Measurements from ENCODE around the gene TMEM26. TPM values are rescaled to one million over a fixed set of nuclear protein-coding genes. Genes with fewer than 3 reads are reported as not detected.

Gene TMEM26
- polyA plus RNA-seq, 1 donor = 8.1 TPM

GRCh38 chr10:61458031-61458430 lies 4.8 kb upstream of the TMEM26 start:
- no peak for DNase-seq

DNA sequence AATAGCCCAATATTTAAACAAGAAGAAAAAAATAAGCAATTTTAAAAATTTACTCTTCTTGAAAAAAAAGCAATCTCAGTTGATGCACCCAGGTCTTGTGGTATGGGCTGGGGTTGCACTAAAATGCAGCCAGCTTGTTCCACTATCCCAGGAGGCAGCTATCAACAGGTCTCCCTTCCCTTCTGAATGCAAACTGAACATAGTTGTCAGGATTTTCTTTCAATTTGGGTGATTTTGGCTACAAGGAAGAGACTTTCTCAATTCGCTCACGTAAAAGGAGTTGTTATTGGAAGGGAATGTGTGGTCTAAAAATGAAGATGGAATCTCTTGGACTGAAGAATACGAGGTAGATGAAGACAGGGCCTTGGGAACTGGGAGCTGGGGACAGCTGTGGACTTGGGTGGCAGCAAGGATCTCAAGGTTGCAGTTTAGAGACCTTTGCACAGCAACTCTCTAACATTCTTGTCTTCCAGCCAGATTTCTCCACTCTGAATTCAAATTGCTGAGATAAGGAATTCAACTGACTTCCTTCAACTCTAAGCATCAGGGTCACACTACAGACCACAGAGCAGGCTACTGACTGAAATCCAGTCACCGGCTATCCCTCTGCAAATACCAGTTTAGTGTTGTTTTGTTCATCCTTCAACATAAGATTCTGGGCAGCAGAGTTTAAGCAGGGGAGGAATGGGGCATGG lies 3.1 kb upstream of the TMEM26 start:
- DNase-seq = no peak

DNA sequence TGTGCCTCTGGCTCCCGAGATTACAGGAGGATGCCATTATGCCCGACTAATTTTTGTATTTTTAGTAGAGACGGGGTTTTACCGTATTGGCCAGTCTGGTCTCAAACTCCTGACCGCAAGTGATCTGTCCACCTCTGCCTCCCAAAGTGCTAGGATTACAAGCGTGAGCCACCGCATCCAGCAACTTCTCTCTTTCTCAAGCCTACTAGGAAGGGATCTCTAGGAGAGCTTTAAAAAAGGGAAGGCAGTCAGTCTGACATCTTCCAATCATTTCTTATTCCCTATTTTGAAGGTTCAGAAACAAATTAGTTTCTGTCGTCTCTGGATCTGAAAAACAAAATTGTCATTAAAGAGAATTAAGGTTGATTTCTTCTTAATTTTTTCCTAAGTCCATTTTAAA lies 2.5 kb upstream of the TMEM26 start:
- no peak for DNase-seq

DNA sequence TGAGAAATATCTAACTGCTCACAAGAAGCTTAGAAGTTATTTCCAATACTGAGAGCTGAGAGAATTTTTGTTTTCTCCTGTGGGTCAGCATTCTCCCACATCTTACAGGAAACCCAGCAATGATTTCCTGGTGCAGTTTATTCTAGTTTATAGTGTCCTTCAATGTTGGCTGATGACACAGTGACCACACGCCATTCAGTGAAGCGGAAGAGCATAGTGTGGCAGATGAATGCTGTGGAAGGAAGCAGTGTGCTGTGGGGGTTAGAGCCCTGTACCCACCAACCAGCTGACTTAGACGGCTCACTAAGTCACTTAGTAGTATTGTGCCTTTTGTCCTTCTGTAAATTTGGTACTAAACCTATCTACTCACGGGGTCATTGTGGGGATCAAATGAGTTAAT lies 1.4 kb upstream of the TMEM26 start:
- DNase-seq = no peak

GRCh38 chr10:61452151-61452651 lies 980 bp downstream of the TMEM26 start:
- DNase-seq = no peak

DNA sequence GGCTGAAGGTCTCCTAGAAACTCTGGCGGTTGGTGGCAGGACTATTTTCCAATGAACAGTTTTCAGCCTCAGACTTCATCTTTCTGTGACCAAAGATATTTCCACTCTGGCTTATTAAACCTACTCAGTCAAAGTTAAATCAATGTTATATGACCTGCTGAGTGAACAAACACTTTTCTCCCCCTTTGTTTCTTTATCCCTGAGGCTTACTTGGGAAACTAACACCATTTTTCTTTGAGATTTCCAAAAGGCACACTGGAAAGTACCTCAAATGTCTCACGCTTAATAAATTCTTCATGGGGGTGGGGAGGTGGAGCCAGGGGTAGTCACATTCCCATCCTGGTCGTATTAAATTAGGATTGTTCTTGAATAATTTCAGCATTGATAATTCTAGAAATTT lies 1.8 kb downstream of the TMEM26 start:
- no peak for DNase-seq

- DNase-seq = peak; percentile 78
Observed at GRCh38 chr10:61448841-61449600, 4.2 kb downstream of the TMEM26 start.

GRCh38 chr10:61448091-61448490 lies 5.1 kb downstream of the TMEM26 start:
- no peak for DNase-seq

DNA sequence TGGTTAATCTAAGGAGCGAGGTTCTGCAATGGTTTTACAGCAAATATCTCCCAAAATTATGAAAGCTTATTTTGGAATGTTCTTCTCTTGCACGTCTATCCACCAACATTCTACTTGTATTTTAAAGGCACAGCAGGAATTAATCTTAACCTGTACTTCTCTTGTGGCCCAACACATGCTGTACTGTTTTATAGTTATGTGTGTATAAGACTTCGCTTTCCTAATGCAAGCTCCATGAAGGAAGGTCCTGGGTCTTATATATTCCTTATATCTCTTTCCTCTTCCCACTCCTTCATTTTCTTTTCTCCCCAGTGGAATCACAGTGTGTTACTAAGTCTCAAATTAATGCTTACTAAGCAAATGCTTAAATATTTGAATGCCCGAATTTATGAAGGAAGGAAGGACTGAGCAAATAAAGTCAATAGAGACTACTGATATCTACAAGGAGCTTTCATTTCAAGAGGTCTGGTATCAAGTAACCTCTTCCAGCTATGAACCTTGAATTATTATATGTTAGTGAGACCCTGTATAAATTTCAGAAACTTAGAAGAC lies 14.0 kb downstream of the TMEM26 start:
- no peak for DNase-seq

GRCh38 chr10:61438141-61438988 lies 14.8 kb downstream of the TMEM26 start:
- DNase-seq = no peak

DNA sequence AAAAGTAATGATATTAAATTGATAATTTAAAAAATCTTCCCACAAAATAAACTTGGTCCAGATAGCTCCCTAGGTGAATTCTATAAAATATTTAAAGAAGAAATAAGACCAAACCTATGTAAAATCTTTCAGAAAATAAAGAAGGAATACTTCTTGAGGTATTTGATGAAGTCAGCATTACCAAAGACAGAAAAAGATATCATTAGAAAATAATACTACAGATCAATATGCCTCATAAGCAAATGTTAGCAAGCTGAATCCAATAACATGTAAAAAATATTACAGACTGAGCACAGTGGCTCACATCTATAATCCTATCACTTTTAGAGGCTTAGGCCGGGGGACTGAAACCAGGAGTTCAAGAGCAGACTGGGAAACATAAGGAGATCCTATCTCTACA lies 30.0 kb downstream of the TMEM26 start:
- DNase-seq = no peak

DNA sequence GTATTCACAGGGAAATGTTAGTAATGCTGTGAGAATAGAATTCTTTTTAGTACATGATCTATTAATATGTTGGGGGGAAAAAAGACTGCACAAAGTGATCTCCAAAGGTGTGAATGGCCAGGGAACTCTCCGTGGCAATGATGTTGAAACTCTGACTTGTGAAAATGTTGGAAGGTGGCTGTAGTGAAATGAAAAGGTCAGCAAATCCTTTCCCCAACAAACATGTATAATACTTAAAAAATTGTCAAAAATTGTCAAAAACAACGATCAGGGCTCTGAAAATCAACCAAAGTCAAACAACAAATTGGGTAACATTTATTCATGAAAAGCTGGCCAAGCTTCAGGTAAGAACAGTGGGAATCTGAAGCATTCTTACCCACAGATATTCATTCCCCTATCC lies 35.5 kb downstream of the TMEM26 start:
- DNase-seq = no peak

- DNase-seq = no peak
Observed at GRCh38 chr10:61415824-61416223, 37.4 kb downstream of the TMEM26 start.

DNA sequence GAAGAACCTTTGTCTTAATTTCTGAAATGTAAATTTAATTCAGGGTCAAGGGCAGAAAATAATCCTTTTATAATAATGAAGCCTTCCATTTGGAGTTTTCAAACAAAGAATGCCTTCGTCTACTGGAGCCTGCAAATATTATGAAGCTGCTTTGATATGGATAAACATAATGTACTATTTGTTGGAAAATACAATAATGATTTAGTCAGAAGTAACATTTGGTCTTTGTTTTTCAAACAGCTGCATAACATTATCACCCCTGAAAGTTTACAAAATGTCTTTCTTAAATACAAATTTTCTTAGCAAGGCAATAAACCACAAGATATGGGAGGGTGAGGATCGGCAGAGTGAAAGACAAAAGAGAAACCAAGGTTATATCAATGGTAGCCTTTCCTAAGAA lies 41.5 kb downstream of the TMEM26 start:
- no peak for DNase-seq

GRCh38 chr10:61410353-61411070 lies 42.7 kb downstream of the TMEM26 start:
- no peak for DNase-seq

GRCh38 chr10:61409157-61409556 lies 44.0 kb downstream of the TMEM26 start:
- DNase-seq = no peak

DNA sequence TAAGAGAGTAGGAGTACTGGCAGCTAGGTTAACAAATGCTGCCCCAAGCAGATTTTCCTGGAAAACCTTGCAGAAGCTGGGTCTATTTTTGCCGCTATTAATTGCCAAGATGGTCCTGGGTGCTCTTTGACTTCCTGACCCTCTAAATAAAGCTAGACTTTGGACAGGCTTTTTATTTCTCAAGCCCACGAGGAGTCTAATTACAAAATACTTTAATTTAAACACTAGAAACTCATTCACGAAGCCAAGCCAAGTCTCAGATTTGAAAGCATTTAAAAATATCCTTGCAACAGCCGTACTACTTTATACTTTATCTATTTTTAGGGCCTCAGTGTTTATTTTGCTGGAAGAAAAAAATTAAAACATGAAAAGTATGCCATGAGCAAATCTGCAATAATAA lies 45.1 kb downstream of the TMEM26 start:
- DNase-seq = no peak

GRCh38 chr10:61406736-61407135 lies 46.4 kb downstream of the TMEM26 start:
- DNase-seq = no peak

GRCh38 chr10:61406242-61406641 lies 46.9 kb downstream of the TMEM26 start:
- no peak for DNase-seq

DNA sequence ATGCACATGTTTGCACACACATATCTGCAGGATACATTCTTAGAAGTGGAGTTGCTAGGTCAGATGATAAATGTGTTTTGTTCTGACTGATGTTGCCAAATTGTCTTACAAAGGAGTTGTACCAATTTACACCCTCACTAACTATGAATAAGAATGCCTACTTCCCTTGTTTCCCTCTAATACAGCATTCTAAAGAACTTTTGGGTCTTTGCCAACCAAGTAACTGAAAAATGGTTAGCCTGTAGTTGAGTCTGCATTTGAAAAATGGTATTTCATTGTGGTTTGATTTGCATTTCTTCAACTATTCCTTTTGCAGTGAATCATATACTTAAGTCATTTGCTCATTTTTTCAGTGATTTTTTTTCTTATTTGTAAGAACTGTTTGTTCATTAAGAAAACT lies 48.4 kb downstream of the TMEM26 start:
- no peak for DNase-seq

DNA sequence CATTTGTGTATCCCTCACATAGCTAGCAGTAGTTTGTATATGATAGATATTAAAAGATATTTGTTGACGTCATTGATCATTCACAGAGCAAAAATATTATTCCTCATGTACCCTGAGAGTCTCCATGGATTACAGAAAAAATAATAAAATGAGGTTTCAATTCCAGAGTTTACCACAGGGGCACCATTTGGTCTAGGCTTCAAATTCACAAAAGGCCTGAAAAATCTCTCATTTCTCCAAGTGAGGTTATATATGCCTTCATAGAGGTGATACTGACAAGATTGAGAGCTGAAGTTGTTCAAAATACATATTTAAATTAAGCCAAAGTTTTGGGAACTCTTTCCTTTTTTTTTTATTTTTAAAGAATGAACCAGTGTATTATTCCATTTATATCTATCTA lies 52.7 kb downstream of the TMEM26 start:
- no peak for DNase-seq

- DNase-seq = no peak
Observed at GRCh38 chr10:61399406-61399805, 53.8 kb downstream of the TMEM26 start.
